ENCODE measurements around the gene ABCA12. TPM values are rescaled to one million over a fixed set of nuclear protein-coding genes. Genes with fewer than 3 reads are reported as not detected.

ABCA12 gene
- total RNA-seq, 4 donors from 2014 or later = not detected

DNA sequence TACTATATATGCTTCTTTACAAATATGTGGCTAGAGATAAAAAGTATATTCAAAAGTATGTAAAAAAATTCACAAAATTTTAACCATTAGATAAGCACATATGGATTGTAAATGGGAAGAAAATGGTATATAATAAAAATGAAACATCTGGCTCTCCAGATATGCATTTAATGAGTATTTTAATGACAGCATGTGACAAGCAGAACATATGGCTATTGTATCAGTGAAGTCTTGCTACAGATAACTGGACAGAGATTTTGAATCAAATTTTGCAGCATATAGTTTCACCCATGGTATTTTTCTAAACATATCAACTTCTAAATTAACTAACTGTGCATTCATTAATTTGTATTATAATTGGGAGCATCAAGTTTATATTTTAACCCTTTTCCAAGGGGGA lies 5.0 kb upstream of the ABCA12 start:
- Histone ChIP-seq H3K36me3 (no peaks in the 10 kb centered on the region), H3K4me3 (no peak overlapping the region), H3K4me1 (no peaks in the 10 kb centered on the region), H3K27me3 (no peaks in the 10 kb centered on the region), H3K9me3 (no peaks in the 10 kb centered on the region), H3K27ac (no peak overlapping the region)
- no peak for DNase-seq (ENCODE audit: low spot score in 2 of 2)
- TF ChIP-seq CTCF (IDR thresholded peaks at IDR 0.05) = no peak
- TF ChIP-seq EP300 (IDR thresholded peaks at IDR 0.05) = no peak
- TF ChIP-seq POLR2A (IDR thresholded peaks at IDR 0.05) = no peak

- Histone ChIP-seq H3K27me3 (no peaks in the 10 kb centered on the region), H3K27ac (no peak overlapping the region), H3K4me1 (no peaks in the 10 kb centered on the region), H3K36me3 (no peaks in the 10 kb centered on the region), H3K4me3 (no peak overlapping the region), H3K9me3 (no peaks in the 10 kb centered on the region)
- DNase-seq (ENCODE audit: low spot score in 2 of 2) = no peak
- 93 to 95% methylated on average over 2 of the region's 2 CpGs for WGBS, 2 donors
- no peak for TF ChIP-seq CTCF (IDR thresholded peaks at IDR 0.05)
- TF ChIP-seq POLR2A (IDR thresholded peaks at IDR 0.05) = no peak
- TF ChIP-seq EP300 (IDR thresholded peaks at IDR 0.05) = no peak
Observed at GRCh38 chr2:215141706-215142105, 3.3 kb upstream of the ABCA12 start.

DNA sequence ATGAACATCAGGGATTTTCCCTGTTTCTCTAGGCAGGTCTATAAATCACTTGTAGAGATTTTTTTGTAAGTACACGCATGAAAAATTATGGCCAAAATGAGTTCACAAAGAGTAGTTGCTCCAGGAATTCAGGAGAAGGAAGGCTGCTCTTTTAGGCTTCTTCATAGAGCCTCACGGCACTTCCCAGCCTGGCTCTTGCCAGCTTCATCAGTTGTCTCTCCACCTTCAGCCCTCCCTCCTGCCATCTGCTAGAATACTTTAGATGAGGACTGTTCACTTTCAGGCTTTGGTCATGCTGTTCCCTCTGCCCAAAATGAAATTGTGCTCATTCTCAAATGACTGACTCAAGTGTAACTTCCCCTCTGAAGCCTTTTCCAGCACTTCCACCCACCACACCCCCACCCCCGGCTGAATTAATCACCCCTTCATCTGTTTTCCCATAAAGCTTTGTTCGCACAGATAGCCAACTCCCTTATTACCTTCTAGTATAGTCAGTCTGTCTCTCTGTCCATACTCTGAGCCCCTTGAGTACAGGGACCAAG lies 1.8 kb upstream of the ABCA12 start:
- 68 to 72% methylated on average over 4 of the region's 4 CpGs for WGBS, 2 donors
- Histone ChIP-seq H3K4me1 (no peaks in the 10 kb centered on the region), H3K4me3 (no peak overlapping the region), H3K36me3 (no peaks in the 10 kb centered on the region), H3K9me3 (no peaks in the 10 kb centered on the region), H3K27ac (no peak overlapping the region), H3K27me3 (no peaks in the 10 kb centered on the region)
- no peak for DNase-seq (ENCODE audit: low spot score in 2 of 2)
- TF ChIP-seq POLR2A (IDR thresholded peaks at IDR 0.05) (no peak), CTCF (IDR thresholded peaks at IDR 0.05) (no peak), EP300 (IDR thresholded peaks at IDR 0.05) (no peak)

- no peaks in the 10 kb centered on the region for H3K4me1 ChIP-seq
- WGBS, 2 donors = 62 to 63% methylated on average over 6 of the region's 6 CpGs
- H3K4me3 ChIP-seq = no peak overlapping the region
- H3K9me3 ChIP-seq = peaks cover 0 to 6% (median 0%) of the 10 kb centered on the region in 4 donors
- TF ChIP-seq CTCF (IDR thresholded peaks at IDR 0.05) = no peak
- H3K27ac ChIP-seq = no peak overlapping the region
- H3K27me3 ChIP-seq = no peaks in the 10 kb centered on the region
- DNase-seq (ENCODE audit: low spot score in 2 of 2) = no peak
- no peaks in the 10 kb centered on the region for H3K36me3 ChIP-seq
Observed at GRCh38 chr2:215137741-215138340, 585 bp downstream of the ABCA12 start.

DNA sequence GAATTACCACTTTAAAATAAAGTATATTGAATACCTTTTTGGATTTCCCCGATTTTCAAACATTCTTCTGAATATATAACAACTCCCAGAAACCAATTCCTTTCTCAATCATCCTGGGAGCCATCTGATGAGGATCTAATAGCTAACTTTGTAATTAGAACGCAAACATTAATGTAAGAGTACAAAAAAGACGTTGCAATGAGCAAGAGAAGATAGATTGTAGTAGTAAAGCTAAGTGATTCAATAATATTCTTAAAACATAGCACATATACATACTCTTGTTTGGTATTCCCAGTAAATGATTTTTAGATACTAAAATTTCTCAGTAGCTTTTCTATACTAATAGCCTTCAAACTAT lies 1.1 kb downstream of the ABCA12 start:
- 72 to 77% methylated on average over 3 of the region's 3 CpGs for WGBS, 2 donors
- Histone ChIP-seq H3K4me3 (no peak overlapping the region), H3K27ac (no peak overlapping the region), H3K9me3 (peaks cover 0 to 10% (median 0%) of the 10 kb centered on the region in 4 donors), H3K27me3 (no peaks in the 10 kb centered on the region), H3K36me3 (no peaks in the 10 kb centered on the region), H3K4me1 (no peaks in the 10 kb centered on the region)
- no peak for TF ChIP-seq EP300 (IDR thresholded peaks at IDR 0.05)
- TF ChIP-seq CTCF (IDR thresholded peaks at IDR 0.05) = no peak
- TF ChIP-seq POLR2A (IDR thresholded peaks at IDR 0.05) = no peak
- DNase-seq (ENCODE audit: low spot score in 2 of 2) = no peak

All from tibial nerve (tissue), 4 donors.